HFF-Myc (cell line): ENCODE measurements around the gene SLC25A33.

Experiments used
- DNase-seq: peaks from one replicate; pipeline ENCODE4 v3.0.0-alpha.2; 2011; ENCODE audit warnings: low read depth; ENCODE audit errors: extremely low read depth
- H3K4me3 ChIP-seq: replicated peaks from 2 replicates; pipeline ENCODE4 v1.5.1; 2011; ENCODE audit warnings: low read depth, mild to moderate bottlenecking, control low read depth, low read length
- TF ChIP-seq, protein P1 (sequence below): IDR thresholded peaks from 2 replicates; pipeline ENCODE4 v1.5.1; 2012; ENCODE audit warnings: mild to moderate bottlenecking, low read depth, low read length, control low read depth; ENCODE audit errors: missing control alignments

The SLC25A33 gene

DNA sequence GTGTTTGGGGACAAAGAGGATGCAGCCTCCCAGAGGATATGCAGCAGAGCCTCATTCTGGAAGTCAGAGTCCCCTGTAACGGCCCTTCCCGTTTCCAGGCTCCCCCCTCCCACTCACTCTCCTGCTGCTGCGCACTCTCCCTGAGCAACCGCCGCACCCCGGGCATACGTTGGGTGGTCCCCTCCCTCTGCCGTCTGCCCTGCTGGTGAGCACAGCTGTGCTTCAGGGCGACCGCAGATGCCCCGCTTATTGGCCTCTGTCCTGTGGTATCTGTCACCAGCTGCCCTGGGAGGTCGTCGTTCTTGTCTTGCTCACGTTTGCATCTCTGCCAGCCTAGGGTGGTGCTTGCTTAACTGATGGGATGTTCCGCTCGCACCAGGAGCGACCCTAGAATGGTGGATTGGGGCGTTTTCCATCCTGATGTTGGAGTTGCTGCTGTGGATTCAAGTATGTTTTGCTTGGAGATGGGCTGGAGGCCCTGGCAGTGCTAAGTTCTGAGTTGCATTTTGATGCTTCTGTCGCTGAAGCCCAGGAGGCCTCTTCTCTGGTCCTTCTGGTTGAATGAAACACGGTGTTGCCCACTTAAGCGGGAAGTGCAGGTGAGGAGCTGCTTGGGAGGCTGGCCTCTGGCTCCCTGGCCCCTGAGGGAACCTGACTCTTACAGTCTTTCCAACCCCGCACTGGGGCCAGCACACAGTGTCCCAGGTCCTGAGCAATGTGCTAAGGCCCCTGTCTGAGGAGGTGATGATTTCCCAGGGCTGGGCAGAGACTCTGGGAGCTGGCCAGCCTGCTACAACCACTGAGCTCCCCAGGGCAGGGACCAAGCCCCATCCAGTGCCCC lies 52.6 kb downstream of the SLC25A33 start:
- TF ChIP-seq, protein P1, sequence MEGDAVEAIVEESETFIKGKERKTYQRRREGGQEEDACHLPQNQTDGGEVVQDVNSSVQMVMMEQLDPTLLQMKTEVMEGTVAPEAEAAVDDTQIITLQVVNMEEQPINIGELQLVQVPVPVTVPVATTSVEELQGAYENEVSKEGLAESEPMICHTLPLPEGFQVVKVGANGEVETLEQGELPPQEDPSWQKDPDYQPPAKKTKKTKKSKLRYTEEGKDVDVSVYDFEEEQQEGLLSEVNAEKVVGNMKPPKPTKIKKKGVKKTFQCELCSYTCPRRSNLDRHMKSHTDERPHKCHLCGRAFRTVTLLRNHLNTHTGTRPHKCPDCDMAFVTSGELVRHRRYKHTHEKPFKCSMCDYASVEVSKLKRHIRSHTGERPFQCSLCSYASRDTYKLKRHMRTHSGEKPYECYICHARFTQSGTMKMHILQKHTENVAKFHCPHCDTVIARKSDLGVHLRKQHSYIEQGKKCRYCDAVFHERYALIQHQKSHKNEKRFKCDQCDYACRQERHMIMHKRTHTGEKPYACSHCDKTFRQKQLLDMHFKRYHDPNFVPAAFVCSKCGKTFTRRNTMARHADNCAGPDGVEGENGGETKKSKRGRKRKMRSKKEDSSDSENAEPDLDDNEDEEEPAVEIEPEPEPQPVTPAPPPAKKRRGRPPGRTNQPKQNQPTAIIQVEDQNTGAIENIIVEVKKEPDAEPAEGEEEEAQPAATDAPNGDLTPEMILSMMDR, result no peak
- DNase-seq, result no peak
- H3K4me3 ChIP-seq, result no peak overlapping the region

DNA sequence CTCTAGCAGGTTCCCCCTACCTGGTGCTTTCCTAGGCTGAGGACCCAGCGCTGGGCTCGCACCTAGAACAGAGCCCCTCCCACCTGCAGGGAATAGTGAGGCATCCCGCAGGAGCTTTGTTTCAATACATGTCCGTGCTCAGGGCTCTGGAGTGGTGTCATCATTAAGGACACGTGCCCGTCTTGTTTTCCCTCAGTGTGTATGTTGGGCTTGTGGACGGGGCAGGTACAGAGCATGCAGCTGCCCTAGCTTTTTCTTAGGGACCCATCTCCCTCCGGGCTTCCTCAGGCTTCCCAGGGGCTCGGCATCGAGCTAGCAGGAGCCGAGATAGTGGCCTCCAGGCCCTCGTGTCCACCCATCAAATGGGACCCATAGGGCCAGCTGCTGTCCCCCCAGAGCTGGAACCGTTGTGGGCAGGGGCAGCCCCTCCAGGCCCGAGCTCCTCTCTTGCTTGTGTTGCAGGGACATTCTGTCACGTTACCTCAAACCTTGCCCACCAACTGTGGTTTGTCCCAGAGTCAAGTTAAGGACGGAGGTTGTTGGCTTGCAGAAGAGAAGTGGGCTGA lies 53.3 kb downstream of the SLC25A33 start:
- H3K4me3 ChIP-seq, result no peak overlapping the region
- TF ChIP-seq, protein P1, result no peak
- no peak for DNase-seq

DNA sequence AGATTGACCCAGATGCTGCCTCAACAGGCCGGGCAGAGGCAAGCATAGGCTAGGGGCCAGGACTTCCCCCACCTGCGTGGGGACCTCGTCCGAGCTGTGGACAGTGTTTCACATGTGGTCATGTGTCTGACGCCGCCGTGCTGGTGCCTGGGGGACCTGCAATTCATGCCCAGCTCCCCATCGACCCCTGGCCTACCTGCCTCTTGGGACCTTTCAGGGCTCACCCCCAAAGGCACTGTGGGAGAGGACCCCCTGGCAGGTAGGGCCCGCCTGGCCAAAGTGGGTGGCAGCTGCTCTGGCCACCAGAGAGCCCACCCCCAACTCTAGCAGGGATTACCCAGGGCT lies 53.9 kb downstream of the SLC25A33 start:
- no peak for DNase-seq
- H3K4me3 ChIP-seq, result no peak overlapping the region
- TF ChIP-seq, protein P1, result no peak

DNA sequence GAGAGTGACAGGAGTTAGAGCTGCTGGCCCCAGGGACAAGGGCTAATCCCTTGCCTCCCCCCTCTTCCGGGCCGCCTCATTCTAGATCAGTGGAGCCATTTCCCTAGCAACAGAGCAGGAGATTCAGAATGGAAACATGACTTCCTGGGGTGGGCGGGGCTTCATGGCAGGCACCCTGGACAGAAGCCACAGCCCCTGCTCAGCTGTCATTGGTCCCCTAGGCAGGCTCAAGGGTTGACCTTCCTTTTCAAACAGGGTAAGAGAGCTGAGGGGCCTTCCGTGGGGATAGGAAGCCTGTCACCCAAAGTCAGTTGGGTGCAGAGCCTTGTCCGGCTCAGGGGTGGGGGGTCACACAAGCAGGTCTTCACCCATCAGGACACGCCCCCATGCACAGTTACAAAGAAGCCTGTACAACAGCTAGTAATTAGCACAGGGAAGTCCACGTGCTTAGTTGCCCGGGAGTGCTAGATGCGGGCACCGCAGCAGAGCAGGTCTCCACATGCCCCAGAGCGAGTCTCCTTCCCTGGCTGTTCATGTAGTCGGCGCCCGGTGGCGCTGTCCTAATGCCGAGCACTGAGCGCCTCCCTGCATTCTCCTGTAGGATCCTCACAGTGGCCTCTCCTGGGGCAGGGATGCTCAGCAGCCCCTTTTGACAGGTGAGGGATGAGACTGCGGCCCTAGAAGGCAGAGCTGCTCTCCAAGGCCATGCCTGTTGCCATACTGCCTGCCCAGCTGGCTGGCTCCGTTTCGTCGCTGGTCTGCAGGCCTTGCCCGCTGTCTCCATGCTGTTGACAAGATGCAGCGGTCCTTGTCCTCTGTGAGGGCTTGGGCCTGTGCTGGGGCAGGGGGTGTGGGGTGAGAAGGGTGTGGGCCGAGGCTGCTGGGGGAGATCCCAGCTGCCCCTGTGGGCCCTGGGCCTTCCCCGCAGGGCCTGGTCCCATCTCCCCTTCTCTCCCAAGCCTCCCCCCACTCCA lies 54.5 kb downstream of the SLC25A33 start:
- TF ChIP-seq, protein P1, result no peak
- H3K4me3 ChIP-seq, result no peak overlapping the region
- peak; percentile 68 for DNase-seq

DNA sequence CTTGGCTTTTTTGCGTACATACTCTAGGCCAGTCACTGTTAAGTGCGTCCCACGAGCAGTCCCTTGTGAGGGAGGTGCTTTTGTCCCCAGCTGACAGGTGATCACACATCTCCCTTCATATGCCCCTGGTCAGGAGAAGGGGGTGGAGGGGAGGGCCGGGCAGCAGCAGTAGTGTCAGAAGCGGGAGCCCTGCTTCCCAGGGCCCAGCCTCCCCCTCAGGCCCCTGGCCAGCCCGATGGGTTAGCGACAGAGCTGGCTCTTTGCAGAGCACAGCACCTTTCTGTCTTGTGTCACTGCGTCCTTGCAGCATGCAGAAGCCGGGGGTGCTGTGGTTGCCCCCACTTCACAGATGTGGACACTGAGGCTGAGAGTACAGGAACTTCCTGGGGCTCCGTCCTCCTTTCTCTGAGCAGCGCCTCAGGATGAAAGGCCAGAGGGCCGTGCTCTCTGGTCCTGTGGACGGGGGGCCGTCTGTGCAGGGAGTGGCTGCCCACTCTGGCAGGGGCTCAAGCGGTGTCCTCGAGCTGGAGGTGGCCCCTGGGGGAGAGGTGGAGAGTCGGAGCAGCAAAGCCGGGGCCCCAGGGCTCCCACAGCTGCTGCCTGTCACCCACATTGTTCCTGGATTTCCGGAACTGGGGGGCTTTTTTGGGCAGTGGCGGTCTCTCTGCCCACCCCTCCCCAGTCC lies 55.3 kb downstream of the SLC25A33 start:
- TF ChIP-seq, protein P1, result no peak
- no peak for DNase-seq
- H3K4me3 ChIP-seq, result no peak overlapping the region
